Astrocyte (in vitro differentiated cells and primary cell): ENCODE data around the gene IL17RE.

ENCODE experiments used
- CTCF ChIP-seq: IDR thresholded peaks from 2 replicates; pipeline ENCODE4 v1.5.1; 2011; ENCODE audit warnings: low read depth, mild to moderate bottlenecking, inconsistent platforms, low read length, moderate library complexity; ENCODE audit not compliant: insufficient read depth
- EZH2 ChIP-seq: IDR thresholded peaks from 2 replicates; pipeline ENCODE4 v1.6.1; 2012; ENCODE audit warnings: mild to moderate bottlenecking, low read length, inconsistent platforms; ENCODE audit not compliant: insufficient read depth

DNA sequence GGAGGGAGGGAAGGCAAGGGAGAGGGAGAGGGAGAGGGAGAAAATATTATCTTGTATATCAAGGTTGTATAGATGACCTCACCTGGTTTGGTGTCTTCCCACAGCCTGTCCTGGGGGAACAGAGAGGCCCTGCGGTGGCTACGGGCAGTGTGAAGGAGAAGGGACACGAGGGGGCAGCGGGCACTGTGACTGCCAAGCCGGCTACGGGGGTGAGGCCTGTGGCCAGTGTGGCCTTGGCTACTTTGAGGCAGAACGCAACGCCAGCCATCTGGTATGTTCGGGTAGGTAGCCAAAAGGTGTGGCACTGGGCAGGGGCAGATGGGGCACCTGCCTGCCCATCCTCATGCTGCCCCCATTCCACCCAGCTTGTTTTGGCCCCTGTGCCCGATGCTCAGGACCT lies 38.1 kb downstream of the IL17RE start:
- no peak for TF ChIP-seq CTCF
- TF ChIP-seq EZH2, result no peak
